ENCODE measurements around the gene JPH2. TPM values are rescaled to one million over a fixed set of nuclear protein-coding genes. Genes with fewer than 3 reads are reported as not detected.

Gene JPH2
- total RNA-seq, 1 experiment from 2014 or later, result 0.17 TPM

DNA sequence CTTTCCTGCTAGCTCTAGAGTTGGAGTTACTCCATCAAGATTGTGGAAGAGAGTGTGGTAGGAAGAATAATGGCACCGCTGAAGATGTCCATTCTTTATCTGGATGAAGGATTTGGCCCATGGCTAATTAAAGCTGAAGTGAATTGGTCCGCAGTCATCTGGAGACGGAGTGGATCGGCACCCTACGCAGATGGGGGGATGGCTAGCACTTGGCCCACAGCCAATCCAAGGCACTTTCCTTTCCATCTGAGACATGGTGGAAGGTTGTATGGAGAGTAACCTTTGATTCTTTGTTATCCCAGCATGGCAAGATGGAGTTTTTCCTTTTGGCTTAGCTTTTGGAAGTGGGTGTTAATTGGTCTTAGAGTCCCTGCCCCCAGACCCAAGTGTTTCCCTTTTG, 88.3 kb downstream of the JPH2 start:
- Histone ChIP-seq H3K9ac (ENCODE audit: low read length) (no peak overlapping the region), H3K9me2 (ENCODE audit: insufficient read depth) (no peaks in the 10 kb centered on the region), H3K27me3 (ENCODE audit: insufficient read depth, low read length) (peaks cover 2% of the 10 kb centered on the region; the same call in 1 of the 2 replicates), H3K36me3 (ENCODE audit: control insufficient read depth in 1 of 2, insufficient read depth in 2 of 2, low read length in 2 of 2) (no peaks in the 10 kb centered on the region), H3K4me3 (replicated peaks in 1 of 2; ENCODE audit: low read depth in 1 of 2, low read length in 2 of 2) (no peak overlapping the region), H2AFZ (ENCODE audit: low read depth, low read length, poor library complexity, severe bottlenecking) (no peak overlapping the region), H3K4me2 (ENCODE audit: low read length) (no peak overlapping the region), H3K27ac (ENCODE audit: low read depth, low read length) (no peak overlapping the region), H3K79me2 (ENCODE audit: insufficient read depth, low read length) (no peaks in the 10 kb centered on the region), H3K9me3 (ENCODE audit: control insufficient read depth in 1 of 2, insufficient read depth in 1 of 2, low read depth in 1 of 2, low read length in 2 of 2) (no peaks in the 10 kb centered on the region), H3K4me1 (ENCODE audit: control insufficient read depth in 1 of 2, insufficient read depth in 2 of 2, low read length in 2 of 2) (peaks cover 0 to 6% of the 10 kb centered on the region in 2 experiments; a peak in 1 of 4 replicates), H4K20me1 (ENCODE audit: insufficient read depth) (no peaks in the 10 kb centered on the region)
- POLR2A ChIA-PET, result no interaction called here
- intact Hi-C loops (cut with micrococcal nuclease), result no loop called here
- TF ChIP-seq EZH2phosphoT487 (IDR thresholded peaks at IDR 0.05; ENCODE audit: borderline replicate concordance) (no peak), CEBPB (IDR thresholded peaks at IDR 0.05; ENCODE audit: low read depth) (no peak), EGR1 (IDR thresholded peaks at IDR 0.05; ENCODE audit: low read depth) (no peak), JUND (IDR thresholded peaks at IDR 0.05) (no peak), TCF7L2 (IDR thresholded peaks at IDR 0.05; ENCODE audit: borderline replicate concordance, extremely low read depth, insufficient read depth, insufficient read length) (no peak), CBX3 (IDR thresholded peaks at IDR 0.05; ENCODE audit: low read depth) (no peak), EZH2 (IDR thresholded peaks at IDR 0.05) (no peak), POLR2A (IDR thresholded peaks at IDR 0.05; ENCODE audit: borderline replicate concordance, extremely low read depth, insufficient read depth, insufficient read length) (no peak), SIN3A (IDR thresholded peaks at IDR 0.05; ENCODE audit: low read depth) (no peak), SRF (IDR thresholded peaks at IDR 0.05; ENCODE audit: low read depth) (no peak), POLR2AphosphoS5 (IDR thresholded peaks at IDR 0.05; ENCODE audit: low read depth, low read length) (no peak), FOSL1 (IDR thresholded peaks at IDR 0.05; ENCODE audit: low read depth) (no peak), YY1 (IDR thresholded peaks at IDR 0.05; ENCODE audit: extremely low read depth, insufficient replicate concordance, low read depth, low read length) (no peak)
- TF ChIP-seq, protein P1, sequence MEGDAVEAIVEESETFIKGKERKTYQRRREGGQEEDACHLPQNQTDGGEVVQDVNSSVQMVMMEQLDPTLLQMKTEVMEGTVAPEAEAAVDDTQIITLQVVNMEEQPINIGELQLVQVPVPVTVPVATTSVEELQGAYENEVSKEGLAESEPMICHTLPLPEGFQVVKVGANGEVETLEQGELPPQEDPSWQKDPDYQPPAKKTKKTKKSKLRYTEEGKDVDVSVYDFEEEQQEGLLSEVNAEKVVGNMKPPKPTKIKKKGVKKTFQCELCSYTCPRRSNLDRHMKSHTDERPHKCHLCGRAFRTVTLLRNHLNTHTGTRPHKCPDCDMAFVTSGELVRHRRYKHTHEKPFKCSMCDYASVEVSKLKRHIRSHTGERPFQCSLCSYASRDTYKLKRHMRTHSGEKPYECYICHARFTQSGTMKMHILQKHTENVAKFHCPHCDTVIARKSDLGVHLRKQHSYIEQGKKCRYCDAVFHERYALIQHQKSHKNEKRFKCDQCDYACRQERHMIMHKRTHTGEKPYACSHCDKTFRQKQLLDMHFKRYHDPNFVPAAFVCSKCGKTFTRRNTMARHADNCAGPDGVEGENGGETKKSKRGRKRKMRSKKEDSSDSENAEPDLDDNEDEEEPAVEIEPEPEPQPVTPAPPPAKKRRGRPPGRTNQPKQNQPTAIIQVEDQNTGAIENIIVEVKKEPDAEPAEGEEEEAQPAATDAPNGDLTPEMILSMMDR (IDR thresholded peaks at IDR 0.05 in 2 of 3, conservative IDR thresholded peaks at IDR 0.05 in 1 of 3; ENCODE audit: borderline replicate concordance in 1 of 3, insufficient read depth in 1 of 3, low read depth in 2 of 3, low read length in 2 of 3), result no peak
- TF ChIP-seq, protein P2, sequence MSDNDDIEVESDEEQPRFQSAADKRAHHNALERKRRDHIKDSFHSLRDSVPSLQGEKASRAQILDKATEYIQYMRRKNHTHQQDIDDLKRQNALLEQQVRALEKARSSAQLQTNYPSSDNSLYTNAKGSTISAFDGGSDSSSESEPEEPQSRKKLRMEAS (IDR thresholded peaks at IDR 0.05), result no peak
- TF ChIP-seq, protein P3, sequence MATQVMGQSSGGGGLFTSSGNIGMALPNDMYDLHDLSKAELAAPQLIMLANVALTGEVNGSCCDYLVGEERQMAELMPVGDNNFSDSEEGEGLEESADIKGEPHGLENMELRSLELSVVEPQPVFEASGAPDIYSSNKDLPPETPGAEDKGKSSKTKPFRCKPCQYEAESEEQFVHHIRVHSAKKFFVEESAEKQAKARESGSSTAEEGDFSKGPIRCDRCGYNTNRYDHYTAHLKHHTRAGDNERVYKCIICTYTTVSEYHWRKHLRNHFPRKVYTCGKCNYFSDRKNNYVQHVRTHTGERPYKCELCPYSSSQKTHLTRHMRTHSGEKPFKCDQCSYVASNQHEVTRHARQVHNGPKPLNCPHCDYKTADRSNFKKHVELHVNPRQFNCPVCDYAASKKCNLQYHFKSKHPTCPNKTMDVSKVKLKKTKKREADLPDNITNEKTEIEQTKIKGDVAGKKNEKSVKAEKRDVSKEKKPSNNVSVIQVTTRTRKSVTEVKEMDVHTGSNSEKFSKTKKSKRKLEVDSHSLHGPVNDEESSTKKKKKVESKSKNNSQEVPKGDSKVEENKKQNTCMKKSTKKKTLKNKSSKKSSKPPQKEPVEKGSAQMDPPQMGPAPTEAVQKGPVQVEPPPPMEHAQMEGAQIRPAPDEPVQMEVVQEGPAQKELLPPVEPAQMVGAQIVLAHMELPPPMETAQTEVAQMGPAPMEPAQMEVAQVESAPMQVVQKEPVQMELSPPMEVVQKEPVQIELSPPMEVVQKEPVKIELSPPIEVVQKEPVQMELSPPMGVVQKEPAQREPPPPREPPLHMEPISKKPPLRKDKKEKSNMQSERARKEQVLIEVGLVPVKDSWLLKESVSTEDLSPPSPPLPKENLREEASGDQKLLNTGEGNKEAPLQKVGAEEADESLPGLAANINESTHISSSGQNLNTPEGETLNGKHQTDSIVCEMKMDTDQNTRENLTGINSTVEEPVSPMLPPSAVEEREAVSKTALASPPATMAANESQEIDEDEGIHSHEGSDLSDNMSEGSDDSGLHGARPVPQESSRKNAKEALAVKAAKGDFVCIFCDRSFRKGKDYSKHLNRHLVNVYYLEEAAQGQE (IDR thresholded peaks at IDR 0.05; ENCODE audit: low read depth), result no peak
- BruUV-seq (replicated peaks), result no TSS peak
- DNase-seq (ENCODE audit: low read depth, low spot score), result no peak
- RAD21 ChIA-PET (ENCODE audit: low non-redundant PET in 1 of 2, low total read pairs in 2 of 2, uncharacterized antibody in 2 of 2, unreplicated experiment in 2 of 2), result no interaction called here
- CTCF ChIA-PET, result interaction anchor here (1.5 kb wide), 2 partner anchors 11 to 91 kb away, joined by 4 read pairs; no protein-coding TSS in a partner anchor
- no peak for ATAC-seq
